SU-DHL-6 (cell line): Measurements from ENCODE around the gene SPATS1.
A peak's percentile ranks its signal among the peaks of the same experiment; 100 is the strongest.

ENCODE experiments used
- H2AFZ ChIP-seq: fragments of 200-600 bp; sonication (generic); 2 replicates; pipeline ENCODE4 v1.6.1; 2014; ENCODE audit warnings: low read depth, mild to moderate bottlenecking, moderate library complexity, mixed read lengths, antibody characterized with exemption, low read length; ENCODE audit not compliant: severe bottlenecking
- H3F3A ChIP-seq: fragments of 200-600 bp; shearing (Covaris generic); 2 replicates; pipeline ENCODE4 v1.6.0; 2016; ENCODE audit warnings: antibody characterized with exemption, mild to moderate bottlenecking; ENCODE audit not compliant: insufficient read depth
- H3K27ac ChIP-seq: fragments of 200-600 bp; sonication (generic); 2 replicates; pipeline ENCODE4 v1.5.1; 2016; ENCODE audit warnings: low read depth, mild to moderate bottlenecking, low read length, moderate library complexity, mixed read lengths
- H3K27me3 ChIP-seq: fragments of 200-600 bp; sonication (generic), shearing (Covaris generic); 2 replicates; pipeline ENCODE4 v1.6.0; 2014; ENCODE audit warnings: mild to moderate bottlenecking, low read length
- H3K36me3 ChIP-seq: fragments of 200-600 bp; sonication (generic); 2 replicates; pipeline ENCODE4 v1.6.1; 2014; ENCODE audit warnings: mild to moderate bottlenecking, low read length, mixed read lengths
- H3K4me2 ChIP-seq: fragments of 300-600, 200-600 bp; shearing (Covaris generic), sonication (generic); 2 replicates; pipeline ENCODE4 v1.6.0; 2014; ENCODE audit warnings: low read length, low read depth, mild to moderate bottlenecking; ENCODE audit not compliant: poor library complexity, severe bottlenecking
- H3K4me3 ChIP-seq: fragments of 200-600 bp; sonication (generic); 2 replicates; pipeline ENCODE4 v1.5.1; 2014; ENCODE audit warnings: antibody characterized with exemption, low read length, mild to moderate bottlenecking, mixed read lengths; ENCODE audit not compliant: insufficient read depth, poor library complexity, severe bottlenecking
- H3K79me2 ChIP-seq: fragments of 200-600 bp; sonication (generic); 2 replicates; pipeline ENCODE4 v1.6.1; 2014; ENCODE audit warnings: mild to moderate bottlenecking, low read length, moderate library complexity; ENCODE audit not compliant: insufficient read depth
- H3K9ac ChIP-seq: fragments of 200-600 bp; sonication (generic); 2 replicates; pipeline ENCODE4 v1.7.0; 2014; ENCODE audit warnings: mild to moderate bottlenecking, low read length
- H3K9me2 ChIP-seq: fragments of 200-600 bp; sonication (generic); replicated peaks from 2 replicates; pipeline ENCODE4 v1.6.1; 2014; ENCODE audit warnings: low read length; ENCODE audit not compliant: insufficient read depth
- H3K9me3 ChIP-seq: fragments of 200-600 bp; sonication (generic); 2 replicates; pipeline ENCODE4 v1.6.1; 2014; ENCODE audit warnings: low read length, mixed read lengths; ENCODE audit not compliant: insufficient read depth
- H4K20me1 ChIP-seq: fragments of 200-600 bp; sonication (generic); 2 replicates; pipeline ENCODE4 v1.6.1; 2014; ENCODE audit warnings: low read depth, mild to moderate bottlenecking, antibody characterized with exemption, low read length, moderate library complexity, mixed read lengths
- EZH2phosphoT487 ChIP-seq: fragments of 200-600 bp; sonication (generic), shearing (Covaris generic); conservative IDR thresholded peaks from 2 replicates; pipeline ENCODE4 v1.6.1; 2018; ENCODE audit warnings: mild to moderate bottlenecking, antibody characterized with exemption, low read length, moderate library complexity, mixed read lengths
- TF ChIP-seq, protein P1 (sequence below): fragments of 200-600 bp; sonication (generic); IDR thresholded peaks from one replicate; pipeline ENCODE4 v1.5.1; 2017; ENCODE audit warnings: antibody characterized with exemption, mild to moderate bottlenecking, low read length, moderate library complexity; ENCODE audit not compliant: insufficient read depth, poor library complexity, severe bottlenecking

Gene SPATS1

DNA sequence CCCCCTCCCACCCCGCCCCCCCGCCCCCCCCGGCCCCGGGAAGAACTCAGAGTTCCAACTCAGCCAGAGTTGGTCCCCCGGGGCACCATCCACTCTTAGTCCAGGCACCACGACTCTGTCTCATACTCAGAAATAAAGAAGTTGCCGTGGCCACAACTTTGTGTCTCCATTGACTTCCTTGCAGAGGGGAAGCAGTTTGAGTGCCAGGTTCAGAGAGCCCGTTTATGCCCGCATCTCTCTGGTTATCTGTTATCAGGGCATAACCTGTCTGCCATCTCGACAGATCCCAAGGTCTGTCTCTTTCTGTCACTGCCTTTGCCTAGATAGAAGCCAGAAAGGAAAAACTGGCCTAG is 45.7 kb downstream of the SPATS1 start:
- no peaks in the 10 kb centered on the region for H3K9me2 ChIP-seq
- TF ChIP-seq, protein P1, sequence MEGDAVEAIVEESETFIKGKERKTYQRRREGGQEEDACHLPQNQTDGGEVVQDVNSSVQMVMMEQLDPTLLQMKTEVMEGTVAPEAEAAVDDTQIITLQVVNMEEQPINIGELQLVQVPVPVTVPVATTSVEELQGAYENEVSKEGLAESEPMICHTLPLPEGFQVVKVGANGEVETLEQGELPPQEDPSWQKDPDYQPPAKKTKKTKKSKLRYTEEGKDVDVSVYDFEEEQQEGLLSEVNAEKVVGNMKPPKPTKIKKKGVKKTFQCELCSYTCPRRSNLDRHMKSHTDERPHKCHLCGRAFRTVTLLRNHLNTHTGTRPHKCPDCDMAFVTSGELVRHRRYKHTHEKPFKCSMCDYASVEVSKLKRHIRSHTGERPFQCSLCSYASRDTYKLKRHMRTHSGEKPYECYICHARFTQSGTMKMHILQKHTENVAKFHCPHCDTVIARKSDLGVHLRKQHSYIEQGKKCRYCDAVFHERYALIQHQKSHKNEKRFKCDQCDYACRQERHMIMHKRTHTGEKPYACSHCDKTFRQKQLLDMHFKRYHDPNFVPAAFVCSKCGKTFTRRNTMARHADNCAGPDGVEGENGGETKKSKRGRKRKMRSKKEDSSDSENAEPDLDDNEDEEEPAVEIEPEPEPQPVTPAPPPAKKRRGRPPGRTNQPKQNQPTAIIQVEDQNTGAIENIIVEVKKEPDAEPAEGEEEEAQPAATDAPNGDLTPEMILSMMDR: no peak
- peaks cover 48% of the 10 kb centered on the region for H3K79me2 ChIP-seq
- 0 out of 2 replicates have a peak overlapping the region, but pooled peaks have one; percentile 0 for H3K27ac ChIP-seq
- no peaks in the 10 kb centered on the region for H3K27me3 ChIP-seq
- H3K9me3 ChIP-seq: no peaks in the 10 kb centered on the region
- peak overlapping the region; percentile 90 for H3K9ac ChIP-seq
- H4K20me1 ChIP-seq: peaks cover 26% of the 10 kb centered on the region
- H3K4me3 ChIP-seq: peak overlapping the region; percentile 79
- H3F3A ChIP-seq: peaks cover 7% of the 10 kb centered on the region
- no peak overlapping the region for H2AFZ ChIP-seq
- H3K36me3 ChIP-seq: peaks cover 26% of the 10 kb centered on the region
- H3K4me2 ChIP-seq: peak overlapping the region; percentile 90

DNA sequence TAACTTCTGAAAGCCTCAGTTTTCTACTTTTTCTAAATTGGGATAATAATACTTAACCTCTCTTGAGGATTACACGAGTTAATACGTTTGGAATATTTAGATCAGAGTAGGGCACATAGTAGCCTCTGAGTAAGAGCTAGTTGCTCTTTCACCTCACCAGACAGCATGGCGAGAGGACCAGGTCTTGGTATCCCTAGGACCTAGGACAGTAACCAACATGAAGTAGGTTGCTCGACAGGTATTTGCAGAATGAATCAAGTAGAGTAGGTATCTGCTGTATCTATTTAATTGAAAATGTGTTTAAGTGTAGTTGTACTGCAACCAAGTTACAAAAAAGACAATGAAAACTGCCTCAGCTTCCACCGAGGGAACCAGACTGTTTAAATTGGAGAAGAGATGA is 46.4 kb downstream of the SPATS1 start:
- Histone ChIP-seq H3K9ac (peak overlapping the region; percentile 90), H3K4me3 (peak overlapping the region; percentile 79), H3K36me3 (peaks cover 34% of the 10 kb centered on the region), H3K9me2 (no peaks in the 10 kb centered on the region), H3K79me2 (peaks cover 48% of the 10 kb centered on the region), H3K9me3 (no peaks in the 10 kb centered on the region), H3K4me2 (peak overlapping the region; percentile 90), H3F3A (peaks cover 7% of the 10 kb centered on the region), H3K27ac (no peak overlapping the region), H4K20me1 (peaks cover 26% of the 10 kb centered on the region), H3K27me3 (no peaks in the 10 kb centered on the region), H2AFZ (no peak overlapping the region)
- no peak for TF ChIP-seq EZH2phosphoT487
- TF ChIP-seq, protein P1: no peak

DNA sequence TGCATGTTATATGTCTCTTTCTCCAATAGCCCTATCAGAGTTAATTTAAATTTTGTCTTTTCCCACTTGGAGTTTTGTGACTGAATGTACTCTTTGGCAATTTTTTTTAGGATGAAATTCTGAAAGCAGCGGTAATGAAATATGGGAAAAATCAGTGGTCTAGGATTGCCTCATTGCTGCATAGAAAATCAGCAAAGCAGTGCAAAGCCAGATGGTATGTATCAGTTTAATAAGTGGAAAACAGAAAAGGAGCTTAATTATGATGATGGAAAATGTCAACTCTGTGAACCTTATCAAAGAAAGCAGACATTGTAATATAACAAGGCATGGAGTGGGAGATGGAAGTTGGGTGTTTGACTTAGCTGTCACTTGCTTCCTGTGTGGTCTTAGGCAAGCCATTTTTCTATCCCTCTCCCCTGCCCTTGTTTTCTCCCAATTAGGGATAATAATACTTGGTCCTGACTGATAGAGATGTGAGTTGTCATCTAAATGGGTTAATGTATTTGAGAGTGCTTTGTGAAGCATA is 47.8 kb downstream of the SPATS1 start:
- H3K79me2 ChIP-seq: peaks cover 57% of the 10 kb centered on the region
- H3K9me2 ChIP-seq: no peaks in the 10 kb centered on the region
- no peaks in the 10 kb centered on the region for H3K9me3 ChIP-seq
- H3F3A ChIP-seq: peaks cover 7% of the 10 kb centered on the region
- no peak for TF ChIP-seq EZH2phosphoT487
- TF ChIP-seq, protein P1: no peak
- H3K9ac ChIP-seq: 0 out of 2 replicates have a peak overlapping the region, but pooled peaks have one; percentile 0
- peak overlapping the region; percentile 90 for H3K4me2 ChIP-seq
- no peak overlapping the region for H2AFZ ChIP-seq
- H3K4me3 ChIP-seq: no peak overlapping the region
- no peak overlapping the region for H3K27ac ChIP-seq
- no peaks in the 10 kb centered on the region for H3K27me3 ChIP-seq
- H4K20me1 ChIP-seq: peaks cover 26% of the 10 kb centered on the region
- H3K36me3 ChIP-seq: peaks cover 43% of the 10 kb centered on the region
